NCI-H187 treated with DMSO at 0.1 percent for 48 hours (cell line): Measurements from ENCODE around the gene PDZRN4.

Source experiments
- DNase-seq: peaks from one replicate; lab custom pipeline; 2025; lab: John Stamatoyannopoulos, UW

The PDZRN4 gene

GRCh38 chr12:41459906-41460214 is 271.7 kb downstream of the PDZRN4 start:
- DNase-seq, result no peak

GRCh38 chr12:41460906-41461305 is 272.8 kb downstream of the PDZRN4 start:
- DNase-seq, result no peak

GRCh38 chr12:41462312-41462711 is 274.2 kb downstream of the PDZRN4 start:
- no peak for DNase-seq

- DNase-seq, result no peak
These were observed 277.4 kb downstream of the PDZRN4 start for GRCh38 chr12:41465526-41465925.

GRCh38 chr12:41466300-41466699 is 278.2 kb downstream of the PDZRN4 start:
- DNase-seq, result no peak

GRCh38 chr12:41466802-41467201 is 278.7 kb downstream of the PDZRN4 start:
- no peak for DNase-seq

GRCh38 chr12:41467591-41468325 is 279.6 kb downstream of the PDZRN4 start:
- DNase-seq, result no peak

- DNase-seq, result no peak
These were observed 280.2 kb downstream of the PDZRN4 start for GRCh38 chr12:41468341-41468740.

GRCh38 chr12:41468756-41469155 is 280.6 kb downstream of the PDZRN4 start:
- no peak for DNase-seq

- no peak for DNase-seq
These were observed 285.3 kb downstream of the PDZRN4 start for GRCh38 chr12:41473441-41473840.

- DNase-seq, result no peak
These were observed 285.9 kb downstream of the PDZRN4 start for GRCh38 chr12:41474001-41474400.

GRCh38 chr12:41476499-41477439 is 288.6 kb downstream of the PDZRN4 start:
- peak; percentile 57 for DNase-seq

GRCh38 chr12:41479426-41479825 is 291.3 kb downstream of the PDZRN4 start:
- no peak for DNase-seq

GRCh38 chr12:41485203-41485602 is 297.1 kb downstream of the PDZRN4 start:
- no peak for DNase-seq

GRCh38 chr12:41486718-41487117 is 298.6 kb downstream of the PDZRN4 start:
- DNase-seq, result no peak

GRCh38 chr12:41496009-41496408 is 307.9 kb downstream of the PDZRN4 start:
- no peak for DNase-seq

- no peak for DNase-seq
These were observed 309.3 kb downstream of the PDZRN4 start for GRCh38 chr12:41497409-41497808.

- DNase-seq, result no peak
These were observed 316.9 kb downstream of the PDZRN4 start for GRCh38 chr12:41504976-41505375.

GRCh38 chr12:41507286-41507685 is 319.2 kb downstream of the PDZRN4 start:
- DNase-seq, result no peak

GRCh38 chr12:41509271-41510055 is 321.3 kb downstream of the PDZRN4 start:
- peak; percentile 21 for DNase-seq

GRCh38 chr12:41510470-41510869 is 322.4 kb downstream of the PDZRN4 start:
- no peak for DNase-seq

GRCh38 chr12:41511247-41511646 is 323.1 kb downstream of the PDZRN4 start:
- no peak for DNase-seq
